ENCODE results near the gene LIPI.

DNA sequence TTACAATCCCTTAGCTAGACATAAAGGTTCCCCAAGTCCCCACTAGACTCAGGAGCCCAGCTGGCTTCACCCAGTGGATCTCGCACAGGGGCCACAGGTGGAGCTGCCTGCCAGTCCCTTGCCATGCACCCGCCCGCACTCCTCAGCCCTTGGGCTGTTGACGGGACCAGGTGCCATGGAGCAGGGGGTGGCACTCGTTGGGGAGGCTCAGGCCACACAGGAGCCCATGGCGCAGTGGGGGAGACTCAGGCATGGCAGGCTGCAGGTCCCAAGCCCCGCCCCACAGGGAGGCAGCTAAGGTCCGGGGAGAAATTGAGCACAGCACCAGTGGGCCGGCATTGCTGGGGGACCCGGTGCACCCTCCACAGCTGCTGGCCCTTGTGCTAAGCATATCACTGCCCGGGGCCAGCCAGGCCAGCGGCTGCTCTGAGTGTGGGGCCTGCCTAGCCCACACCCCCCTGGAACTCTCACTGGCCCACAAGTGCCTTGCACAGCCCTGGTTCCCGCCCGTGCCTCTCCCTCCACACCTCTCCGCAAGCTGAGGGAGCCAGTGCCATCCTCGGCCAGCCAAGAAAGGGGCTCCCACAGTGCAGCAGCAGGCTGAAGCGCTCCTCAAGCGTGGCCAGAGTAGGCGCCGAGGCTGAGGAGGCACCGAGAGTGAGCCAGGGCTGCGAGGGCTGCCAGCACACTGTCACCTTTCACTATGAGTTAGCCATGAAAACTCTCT, 117.8 kb downstream of the LIPI start:
- TF ChIP-seq REST (tag by site-specific recombination; IDR thresholded peaks at IDR 0.05) (no peak), ZXDB (tag by site-specific recombination; IDR thresholded peaks at IDR 0.05) (no peak), ZNF549 (tag by site-specific recombination; IDR thresholded peaks at IDR 0.05) (no peak), ZNF433 (tag by site-specific recombination; IDR thresholded peaks at IDR 0.05; ENCODE audit: low read depth) (no peak), ZNF274 (IDR thresholded peaks at IDR 0.05; ENCODE audit: low read length) (no peak), ZNF274 (tag by site-specific recombination; IDR thresholded peaks at IDR 0.05; ENCODE audit: borderline replicate concordance) (no peak), ZNF645 (tag by site-specific recombination; IDR thresholded peaks at IDR 0.05) (no peak), ZNF335 (tag by site-specific recombination; conservative IDR thresholded peaks at IDR 0.05) (no peak), MZF1 (tag by site-specific recombination; IDR thresholded peaks at IDR 0.05; ENCODE audit: borderline replicate concordance) (no peak), ZNF146 (tag by site-specific recombination; IDR thresholded peaks at IDR 0.05) (no peak), PRDM1 (tag by site-specific recombination; IDR thresholded peaks at IDR 0.05) (no peak), ZFP41 (tag by site-specific recombination; IDR thresholded peaks at IDR 0.05; ENCODE audit: borderline replicate concordance) (no peak)
- TF ChIP-seq, protein P1, sequence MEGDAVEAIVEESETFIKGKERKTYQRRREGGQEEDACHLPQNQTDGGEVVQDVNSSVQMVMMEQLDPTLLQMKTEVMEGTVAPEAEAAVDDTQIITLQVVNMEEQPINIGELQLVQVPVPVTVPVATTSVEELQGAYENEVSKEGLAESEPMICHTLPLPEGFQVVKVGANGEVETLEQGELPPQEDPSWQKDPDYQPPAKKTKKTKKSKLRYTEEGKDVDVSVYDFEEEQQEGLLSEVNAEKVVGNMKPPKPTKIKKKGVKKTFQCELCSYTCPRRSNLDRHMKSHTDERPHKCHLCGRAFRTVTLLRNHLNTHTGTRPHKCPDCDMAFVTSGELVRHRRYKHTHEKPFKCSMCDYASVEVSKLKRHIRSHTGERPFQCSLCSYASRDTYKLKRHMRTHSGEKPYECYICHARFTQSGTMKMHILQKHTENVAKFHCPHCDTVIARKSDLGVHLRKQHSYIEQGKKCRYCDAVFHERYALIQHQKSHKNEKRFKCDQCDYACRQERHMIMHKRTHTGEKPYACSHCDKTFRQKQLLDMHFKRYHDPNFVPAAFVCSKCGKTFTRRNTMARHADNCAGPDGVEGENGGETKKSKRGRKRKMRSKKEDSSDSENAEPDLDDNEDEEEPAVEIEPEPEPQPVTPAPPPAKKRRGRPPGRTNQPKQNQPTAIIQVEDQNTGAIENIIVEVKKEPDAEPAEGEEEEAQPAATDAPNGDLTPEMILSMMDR (tag by site-specific recombination; IDR thresholded peaks at IDR 0.05): no peak
